Transverse colon (tissue), 4 donors: ENCODE measurements around the gene DAND5.
"Not testable (repeated sequence)": the region's sequence is repeated elsewhere in the genome, so short reads cannot be mapped to it uniquely, and the experiment has no call there.

Experiments
- CTCF ChIP-seq, 5 experiments: fragments of 200-600 bp in 3 of 5; fragments of 450-650 bp in 2 of 5; sonication (generic) in 3 of 5; IDR thresholded peaks; 1 replicate in 2 of 5; 2 replicates in 3 of 5; pipeline ENCODE4 v1.5.1; 2016 to 2017; ENCODE audit warnings: antibody characterized with exemption in 5 of 5, inconsistent platforms in 3 of 5, mild to moderate bottlenecking in 2 of 5, moderate library complexity in 1 of 5
- EP300 ChIP-seq: sonication (generic); formaldehyde crosslinking; IDR thresholded peaks from one replicate; pipeline ENCODE4 v1.6.1; 2017; ENCODE audit warnings: antibody characterized with exemption, low read depth
- POLR2A ChIP-seq: fragments of 450-650 bp; IDR thresholded peaks from one replicate; pipeline ENCODE4 v1.6.1; 2016; ENCODE audit warnings: antibody characterized with exemption, mild to moderate bottlenecking, moderate library complexity
- POLR2AphosphoS5 ChIP-seq, 3 donors: sonication (generic); formaldehyde crosslinking; IDR thresholded peaks; one replicate each; pipeline ENCODE4 v1.6.1; 2016; ENCODE audit warnings: antibody characterized with exemption in 3 of 3

- not testable (repeated sequence) for TF ChIP-seq EP300; CTCF (IDR thresholded peaks at IDR 0.05); POLR2A; POLR2AphosphoS5 (IDR thresholded peaks at IDR 0.05)
Measured at GRCh38 chr19:12976109-12976508, 6.7 kb downstream of the DAND5 start.
